Ishikawa (cell line): ENCODE data around the gene TEKT1.

Experiments
- CREB1 ChIP-seq: IDR thresholded peaks from 2 replicates; pipeline ENCODE4 v1.6.1; 2012; ENCODE audit warnings: low read depth
- FOXM1 ChIP-seq: IDR thresholded peaks from 2 replicates; pipeline ENCODE4 v1.6.1; 2012; ENCODE audit warnings: low read depth, borderline replicate concordance
- TAF1 ChIP-seq: IDR thresholded peaks from 2 replicates; pipeline ENCODE4 v1.6.1; 2012; ENCODE audit warnings: low read depth, mild to moderate bottlenecking
- TEAD4 ChIP-seq: IDR thresholded peaks from 2 replicates; pipeline ENCODE4 v1.6.1; 2012
- TF ChIP-seq, protein P1 (sequence below): IDR thresholded peaks from 2 replicates; pipeline ENCODE4 v1.6.1; 2012
- TF ChIP-seq, protein P2 (sequence below): IDR thresholded peaks from 2 replicates; pipeline ENCODE4 v1.6.1; 2012

DNA sequence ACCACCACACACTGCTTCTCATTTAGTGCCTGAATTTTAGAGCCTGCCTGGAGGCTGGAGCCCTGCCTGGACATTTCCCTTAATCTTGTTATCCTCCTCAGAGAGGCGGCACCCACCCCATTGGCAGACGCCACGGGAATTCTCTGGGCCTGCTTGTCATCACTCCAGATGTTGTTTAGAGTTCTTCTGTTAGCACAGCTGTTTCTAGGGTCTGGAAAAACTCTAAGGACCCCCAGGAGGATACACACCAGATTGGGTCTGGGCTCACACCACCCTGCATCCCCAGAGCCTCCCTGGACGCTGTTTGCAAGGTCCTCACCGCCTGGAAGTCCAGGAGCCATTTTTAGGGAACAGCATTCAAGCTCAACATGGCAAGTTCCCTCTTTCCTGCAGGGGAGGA is 76.2 kb downstream of the TEKT1 start:
- TF ChIP-seq TAF1, result no peak
- TF ChIP-seq TEAD4, result no peak
- TF ChIP-seq CREB1, result no peak
- no peak for TF ChIP-seq FOXM1
- TF ChIP-seq, protein P1, sequence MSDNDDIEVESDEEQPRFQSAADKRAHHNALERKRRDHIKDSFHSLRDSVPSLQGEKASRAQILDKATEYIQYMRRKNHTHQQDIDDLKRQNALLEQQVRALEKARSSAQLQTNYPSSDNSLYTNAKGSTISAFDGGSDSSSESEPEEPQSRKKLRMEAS, result no peak
- TF ChIP-seq, protein P2, sequence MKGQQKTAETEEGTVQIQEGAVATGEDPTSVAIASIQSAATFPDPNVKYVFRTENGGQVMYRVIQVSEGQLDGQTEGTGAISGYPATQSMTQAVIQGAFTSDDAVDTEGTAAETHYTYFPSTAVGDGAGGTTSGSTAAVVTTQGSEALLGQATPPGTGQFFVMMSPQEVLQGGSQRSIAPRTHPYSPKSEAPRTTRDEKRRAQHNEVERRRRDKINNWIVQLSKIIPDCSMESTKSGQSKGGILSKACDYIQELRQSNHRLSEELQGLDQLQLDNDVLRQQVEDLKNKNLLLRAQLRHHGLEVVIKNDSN, result no peak
